ENCODE results near the gene MRTFA.

DNA sequence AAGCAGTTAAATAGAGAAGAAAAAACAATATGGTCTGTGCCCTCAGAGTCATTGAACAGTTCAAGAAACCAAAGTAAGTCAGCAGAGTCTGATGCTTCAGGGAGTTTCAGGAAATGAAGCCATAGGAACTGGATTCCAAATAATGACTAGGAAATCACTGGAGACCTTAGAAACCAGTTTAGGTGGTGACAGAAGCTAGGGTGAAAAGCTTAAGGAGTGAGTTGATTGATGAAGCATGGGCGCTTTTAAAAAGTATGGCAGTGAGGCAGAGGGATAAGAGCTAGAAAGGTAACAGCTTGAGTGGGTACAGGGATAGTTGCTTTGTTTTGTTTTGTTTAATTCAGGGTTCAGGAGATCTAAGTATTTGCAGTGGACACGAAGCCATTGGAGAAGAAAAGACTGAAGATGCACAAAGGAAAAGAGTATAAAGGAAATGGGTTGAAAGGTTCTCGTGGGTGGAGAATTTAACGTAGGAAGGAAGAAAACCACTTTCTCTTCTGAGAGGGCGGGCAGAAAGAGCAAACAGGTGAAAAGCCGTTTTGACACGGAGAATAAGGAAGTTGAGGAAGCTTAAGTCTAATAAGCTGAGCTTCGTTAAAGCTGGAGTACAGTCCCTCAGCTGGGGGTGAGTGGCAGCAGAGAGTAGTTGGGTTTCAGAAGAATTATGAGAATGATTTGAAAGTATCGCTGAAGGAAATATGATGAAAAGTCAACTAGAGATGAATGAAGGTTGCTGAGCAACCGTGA, 251.3 kb downstream of the MRTFA start:
- TF ChIP-seq, protein P1, sequence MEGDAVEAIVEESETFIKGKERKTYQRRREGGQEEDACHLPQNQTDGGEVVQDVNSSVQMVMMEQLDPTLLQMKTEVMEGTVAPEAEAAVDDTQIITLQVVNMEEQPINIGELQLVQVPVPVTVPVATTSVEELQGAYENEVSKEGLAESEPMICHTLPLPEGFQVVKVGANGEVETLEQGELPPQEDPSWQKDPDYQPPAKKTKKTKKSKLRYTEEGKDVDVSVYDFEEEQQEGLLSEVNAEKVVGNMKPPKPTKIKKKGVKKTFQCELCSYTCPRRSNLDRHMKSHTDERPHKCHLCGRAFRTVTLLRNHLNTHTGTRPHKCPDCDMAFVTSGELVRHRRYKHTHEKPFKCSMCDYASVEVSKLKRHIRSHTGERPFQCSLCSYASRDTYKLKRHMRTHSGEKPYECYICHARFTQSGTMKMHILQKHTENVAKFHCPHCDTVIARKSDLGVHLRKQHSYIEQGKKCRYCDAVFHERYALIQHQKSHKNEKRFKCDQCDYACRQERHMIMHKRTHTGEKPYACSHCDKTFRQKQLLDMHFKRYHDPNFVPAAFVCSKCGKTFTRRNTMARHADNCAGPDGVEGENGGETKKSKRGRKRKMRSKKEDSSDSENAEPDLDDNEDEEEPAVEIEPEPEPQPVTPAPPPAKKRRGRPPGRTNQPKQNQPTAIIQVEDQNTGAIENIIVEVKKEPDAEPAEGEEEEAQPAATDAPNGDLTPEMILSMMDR (IDR thresholded peaks at IDR 0.05), result no peak
- TF ChIP-seq POLR2A (IDR thresholded peaks at IDR 0.05) (no peak), POLR2AphosphoS5 (IDR thresholded peaks at IDR 0.05) (no peak)
